GOT3 (cell line): ENCODE results near the gene TMCC2.
A peak's percentile ranks its signal among the peaks of the same experiment; 100 is the strongest.

Experiments
- DNase-seq: peaks from one replicate; lab custom pipeline; 2025; ENCODE audit warnings: mixed read lengths; lab: John Stamatoyannopoulos, UW

TMCC2 gene

DNA sequence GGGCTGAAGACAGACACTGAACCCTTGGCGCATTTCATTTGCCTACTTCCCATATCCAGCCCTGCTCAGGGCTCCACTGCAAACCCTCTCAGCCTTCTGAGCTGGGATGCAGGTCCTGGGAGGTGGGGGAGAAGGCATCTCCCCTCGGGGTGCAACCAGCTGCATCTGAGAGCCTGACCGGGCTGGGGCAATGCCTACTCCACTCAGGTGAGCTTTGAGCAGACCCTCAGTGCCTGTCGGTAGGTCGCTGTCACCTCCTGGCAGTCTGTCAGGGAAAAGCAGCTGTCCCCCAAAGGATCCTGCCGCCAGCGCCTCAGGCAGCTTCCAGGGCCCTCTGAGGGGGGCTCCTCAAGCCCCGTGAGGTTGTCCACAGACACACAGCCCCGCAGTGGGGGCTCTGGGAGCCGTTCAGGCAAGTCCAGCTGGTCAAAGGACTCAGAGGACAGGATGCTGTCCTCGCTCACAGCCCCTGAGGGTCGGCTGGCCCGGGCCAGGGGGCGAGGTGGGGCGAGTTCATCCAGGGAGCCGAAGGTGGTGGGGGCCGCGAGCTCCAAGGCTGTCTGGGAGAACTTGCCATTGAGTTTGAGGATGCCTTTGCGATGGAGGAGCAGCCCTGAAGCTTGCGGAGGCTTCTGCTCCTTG, 75.6 kb downstream of the TMCC2 start:
- DNase-seq: no peak

DNA sequence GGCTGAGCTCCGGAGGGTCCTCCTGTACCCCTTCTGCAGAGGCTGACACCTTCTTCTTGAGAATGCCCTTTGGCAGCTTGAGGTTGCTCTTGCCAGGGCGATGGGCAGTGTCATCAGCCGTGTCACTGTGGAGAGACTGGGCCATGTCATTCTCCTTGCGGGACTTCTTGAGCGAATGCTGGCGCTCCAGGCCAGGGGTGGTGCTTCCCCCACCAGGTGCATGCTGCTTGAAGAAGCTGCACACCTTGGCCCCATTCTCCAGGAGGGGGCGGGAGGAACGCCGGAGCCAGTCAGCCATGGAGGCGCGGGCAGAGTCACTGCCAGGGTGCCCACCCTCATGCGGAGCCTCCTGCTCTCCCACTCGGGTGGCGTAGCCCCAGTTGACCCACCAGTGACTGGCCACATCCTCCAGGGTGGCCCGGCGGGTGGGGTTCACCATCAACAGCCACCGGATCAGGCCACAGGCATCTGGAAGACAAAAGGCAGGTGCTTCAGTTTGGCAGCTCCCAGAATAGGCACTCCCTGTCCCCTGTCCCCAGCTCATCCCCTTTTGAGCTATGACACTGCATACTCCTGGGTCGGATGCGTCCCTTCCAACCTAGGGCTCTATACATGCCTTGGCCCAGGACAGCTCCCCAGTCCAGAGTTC, 76.4 kb downstream of the TMCC2 start:
- no peak for DNase-seq

DNA sequence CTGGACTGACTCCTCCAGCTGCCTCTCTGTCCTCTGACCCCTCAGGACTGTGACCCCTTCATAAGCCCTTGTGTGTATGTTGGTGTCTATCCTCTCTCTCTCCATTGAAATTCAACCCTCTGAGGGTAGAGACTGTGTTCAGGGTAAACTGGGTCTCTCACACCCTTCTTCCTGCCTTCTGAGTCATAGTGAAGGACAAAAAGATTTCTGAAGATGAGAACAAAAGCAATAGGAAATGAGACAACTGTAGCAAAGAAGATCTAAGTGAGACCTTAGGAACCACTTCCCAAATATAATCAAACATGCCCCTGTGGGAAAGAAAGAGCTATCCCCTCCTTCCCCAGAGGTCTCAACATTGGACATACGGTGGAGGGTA, 76.9 kb downstream of the TMCC2 start:
- no peak for DNase-seq

DNA sequence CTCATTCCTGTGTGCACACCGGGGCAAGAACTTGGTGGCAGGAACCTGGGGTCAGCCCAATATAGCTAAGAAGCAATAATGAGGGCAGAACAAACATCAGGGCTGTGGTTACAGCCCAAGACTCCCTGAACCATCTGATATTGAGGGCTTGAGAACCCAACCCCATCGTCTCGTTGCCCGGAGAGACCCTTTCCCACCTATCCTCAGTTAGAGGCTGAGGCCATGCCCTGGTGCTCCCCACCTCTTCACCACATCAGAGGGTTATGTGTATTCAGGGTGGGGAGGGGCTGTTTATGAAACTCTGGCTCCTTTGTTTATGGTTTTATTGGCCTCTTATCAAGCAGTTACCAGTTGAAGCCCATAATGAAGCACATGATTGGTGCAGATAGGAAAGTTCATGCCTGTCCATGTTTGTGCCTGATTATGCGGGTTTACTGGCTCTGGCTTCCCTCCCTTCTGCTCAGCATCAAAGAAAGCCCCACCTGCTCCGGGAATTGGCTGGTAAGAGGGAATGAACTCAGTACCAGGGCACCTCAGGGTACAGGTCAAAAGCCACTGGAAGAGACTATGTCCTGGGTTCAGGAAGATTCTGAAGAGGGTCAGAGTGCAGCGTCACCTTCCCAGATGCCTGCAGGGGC, 79.3 kb downstream of the TMCC2 start:
- DNase-seq: no peak

DNA sequence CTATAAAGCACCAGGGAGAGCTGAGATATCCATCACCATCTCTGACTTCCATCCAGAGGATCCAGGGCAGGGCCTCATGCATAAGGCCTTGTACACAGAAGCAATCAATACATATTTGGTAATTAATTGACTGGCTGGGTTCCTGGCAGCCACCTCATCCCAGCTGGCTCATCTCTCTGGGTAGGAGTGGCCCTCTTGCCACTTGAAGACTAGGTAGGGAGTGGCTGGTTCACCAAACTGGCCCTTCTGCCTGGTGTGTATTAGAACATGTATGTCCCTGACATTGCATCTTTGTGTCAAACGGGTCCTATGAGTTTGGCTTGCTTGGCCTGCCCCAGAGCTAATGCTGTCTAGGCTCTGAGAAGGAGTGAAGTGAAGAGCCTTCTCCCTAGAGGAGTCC, 82.0 kb downstream of the TMCC2 start:
- DNase-seq: no peak

DNA sequence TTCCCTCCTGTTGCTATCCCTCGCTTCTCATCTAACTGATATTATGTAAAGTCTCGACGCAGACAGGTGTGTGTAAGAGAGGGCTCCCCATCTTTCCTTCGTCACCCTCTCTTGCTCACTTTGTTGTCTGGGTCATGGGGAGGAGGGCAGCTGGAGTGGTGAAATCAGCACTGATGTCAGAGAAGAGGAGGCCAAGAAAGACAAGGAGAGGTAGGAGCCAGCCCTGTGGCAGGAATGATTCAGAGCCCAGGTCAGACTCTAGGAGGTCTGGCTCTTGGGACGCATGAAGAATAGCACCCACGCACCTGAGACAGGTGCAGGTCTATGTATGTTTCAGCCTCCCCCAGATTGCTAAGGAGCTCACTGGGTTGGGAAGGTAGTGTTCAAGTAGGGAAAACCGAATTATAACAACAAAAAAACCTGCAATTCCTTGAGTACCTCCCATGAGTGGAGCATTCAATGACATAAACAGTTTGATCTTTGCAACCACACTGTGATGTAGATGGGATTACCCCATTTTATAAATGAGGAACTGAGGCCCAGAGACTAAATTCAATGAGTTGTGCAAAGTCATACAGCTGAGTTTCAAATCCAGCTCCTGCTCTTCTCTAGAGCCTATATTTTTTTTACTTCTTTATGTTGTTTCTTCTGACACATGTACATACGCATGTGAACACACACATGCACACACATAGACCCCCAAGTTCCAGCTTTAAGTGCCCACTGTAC, 83.4 kb downstream of the TMCC2 start:
- no peak for DNase-seq

DNA sequence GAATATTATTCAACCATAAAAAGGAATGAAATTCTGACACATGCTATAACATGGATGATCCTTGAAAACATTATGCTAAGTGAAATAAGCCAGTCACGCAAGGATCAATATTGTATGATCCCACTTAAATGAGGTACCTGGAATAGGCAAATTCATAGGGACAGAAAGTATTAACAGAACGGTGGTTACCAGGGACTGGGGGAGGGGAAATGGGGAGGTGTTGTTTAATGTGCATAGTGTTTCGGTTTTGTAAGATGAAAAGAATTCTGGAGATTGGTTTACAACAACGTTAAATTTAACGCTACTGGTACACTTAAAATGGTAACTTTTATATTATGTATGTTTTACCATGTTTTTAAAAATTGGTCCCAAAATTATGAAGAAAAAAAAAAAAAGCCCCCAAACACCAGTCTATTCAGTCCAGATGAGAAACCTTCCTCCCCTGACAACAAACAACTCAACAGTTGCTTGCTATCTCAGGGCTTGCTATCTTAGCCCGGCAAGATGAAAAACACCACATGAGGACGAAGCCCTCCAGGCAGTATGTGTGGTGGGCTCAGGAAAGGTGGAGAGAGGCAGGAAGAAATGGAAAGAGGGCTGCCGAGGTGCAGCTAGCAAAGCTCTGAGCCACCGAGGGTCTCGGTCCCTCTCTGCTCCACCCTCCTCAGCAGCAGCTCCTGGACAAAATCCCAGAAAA, 85.3 kb downstream of the TMCC2 start:
- DNase-seq: no peak

DNA sequence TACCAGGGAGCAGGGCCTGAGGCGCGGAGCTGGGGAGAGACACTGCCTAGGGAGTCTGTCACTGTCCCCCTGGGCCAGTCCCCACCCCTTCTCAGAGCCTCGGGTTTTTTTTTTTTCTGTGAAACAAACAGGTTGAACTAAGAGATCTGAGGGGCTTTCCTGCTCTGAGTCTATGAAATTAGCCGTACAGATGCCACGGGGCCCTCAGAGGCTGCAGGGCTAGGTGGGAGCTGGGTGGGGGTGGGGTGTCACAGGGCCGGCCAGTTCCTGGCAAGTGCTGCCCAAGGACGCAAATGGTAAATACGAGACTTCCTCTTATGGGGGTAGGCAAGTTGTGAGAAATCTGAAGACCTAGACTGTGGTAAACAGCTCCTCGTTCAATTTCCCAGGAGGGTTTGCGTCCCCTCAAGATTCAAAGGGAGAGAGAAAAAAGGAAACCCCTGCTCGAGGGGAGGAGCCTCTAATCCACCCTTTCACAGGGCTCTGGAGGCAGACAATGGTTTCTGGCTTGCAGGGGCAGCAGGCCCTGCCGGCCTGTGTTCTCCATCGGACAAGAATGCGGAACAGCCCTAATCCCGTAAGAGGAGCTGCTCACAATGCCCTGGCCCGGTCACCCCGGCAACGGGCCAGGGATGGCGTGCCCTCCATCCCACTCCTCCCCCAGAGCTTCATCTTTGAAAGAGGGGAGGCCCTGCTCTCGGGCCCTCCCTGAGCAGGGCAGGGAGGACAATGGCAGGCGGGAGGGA, 86.0 kb downstream of the TMCC2 start:
- DNase-seq: no peak

DNA sequence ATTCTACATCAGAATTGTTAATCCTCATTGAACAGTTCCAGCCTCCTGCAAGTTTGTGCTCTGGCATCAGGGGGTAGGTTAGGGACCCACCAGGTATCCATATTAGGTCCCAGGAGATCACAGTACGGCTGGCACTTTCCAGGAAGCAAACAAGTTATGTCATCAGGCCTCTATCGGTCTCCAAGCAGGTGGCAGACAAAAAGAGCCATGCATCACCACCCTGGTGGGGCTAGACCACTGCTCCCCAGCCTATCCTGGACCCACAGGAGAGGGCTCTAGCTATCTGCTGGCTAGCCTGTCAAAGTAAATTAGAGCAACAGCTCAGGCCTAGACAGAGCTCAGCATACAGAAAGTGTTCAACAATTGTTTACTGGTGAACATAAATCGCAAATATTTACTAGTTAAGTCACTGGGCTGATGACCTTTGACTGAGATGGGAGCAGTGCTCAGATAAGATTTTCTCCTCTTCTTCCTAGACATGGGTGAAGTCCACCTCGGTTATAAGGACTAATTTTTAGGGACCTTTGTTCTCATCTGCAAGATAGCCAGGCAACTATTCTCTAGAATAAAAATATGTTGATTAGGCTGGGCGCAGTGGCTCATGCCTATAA, 87.4 kb downstream of the TMCC2 start:
- no peak for DNase-seq

DNA sequence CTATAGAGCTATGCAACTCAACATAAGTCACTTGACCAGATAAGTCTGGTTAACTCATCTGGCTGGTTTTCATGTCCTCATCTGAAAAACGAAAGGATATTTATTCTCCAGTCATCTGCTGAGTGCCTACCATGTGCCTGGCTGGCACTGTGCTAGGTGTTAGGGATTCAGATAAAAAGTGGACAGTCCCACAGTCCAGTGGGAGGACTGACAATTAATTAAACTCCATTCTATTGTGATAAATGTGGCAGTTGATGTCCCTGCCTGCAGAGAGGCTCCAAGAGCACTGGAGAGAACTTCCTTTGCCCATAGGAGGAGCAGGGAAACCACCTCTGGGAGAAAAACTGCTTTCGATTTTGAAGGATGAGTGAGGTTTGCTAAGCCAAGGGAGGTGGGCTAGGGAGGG, 88.4 kb downstream of the TMCC2 start:
- no peak for DNase-seq

DNA sequence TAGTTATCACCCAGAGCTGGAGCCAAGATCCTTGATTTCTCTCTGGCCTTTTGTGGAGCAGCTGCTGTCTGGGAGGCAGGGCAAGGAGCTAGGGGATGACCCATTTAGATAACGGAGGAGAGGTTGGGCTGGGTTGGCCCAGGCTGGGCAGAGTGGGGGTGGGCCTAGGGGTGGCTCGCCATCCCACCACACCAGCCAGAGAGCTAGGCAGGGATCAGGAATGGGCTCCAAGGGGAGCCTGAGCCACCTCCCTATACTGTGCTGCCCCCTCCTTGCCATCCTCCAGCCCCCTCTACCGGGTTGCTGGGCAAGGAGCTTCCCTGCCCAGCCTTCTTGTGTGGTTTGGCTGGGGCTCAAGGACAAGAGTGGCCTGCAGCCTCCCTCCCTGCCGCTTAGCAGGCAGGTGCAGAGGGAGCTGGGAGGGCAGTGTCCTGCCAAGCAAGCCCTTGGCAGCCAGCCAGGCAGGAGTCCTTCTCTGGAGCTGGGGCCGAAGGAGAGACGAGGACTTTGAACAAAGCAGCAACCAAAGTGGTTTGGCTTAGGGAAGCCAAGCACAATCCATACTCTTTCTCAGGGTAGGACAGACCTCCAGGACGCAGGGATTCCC, 89.7 kb downstream of the TMCC2 start:
- no peak for DNase-seq

DNA sequence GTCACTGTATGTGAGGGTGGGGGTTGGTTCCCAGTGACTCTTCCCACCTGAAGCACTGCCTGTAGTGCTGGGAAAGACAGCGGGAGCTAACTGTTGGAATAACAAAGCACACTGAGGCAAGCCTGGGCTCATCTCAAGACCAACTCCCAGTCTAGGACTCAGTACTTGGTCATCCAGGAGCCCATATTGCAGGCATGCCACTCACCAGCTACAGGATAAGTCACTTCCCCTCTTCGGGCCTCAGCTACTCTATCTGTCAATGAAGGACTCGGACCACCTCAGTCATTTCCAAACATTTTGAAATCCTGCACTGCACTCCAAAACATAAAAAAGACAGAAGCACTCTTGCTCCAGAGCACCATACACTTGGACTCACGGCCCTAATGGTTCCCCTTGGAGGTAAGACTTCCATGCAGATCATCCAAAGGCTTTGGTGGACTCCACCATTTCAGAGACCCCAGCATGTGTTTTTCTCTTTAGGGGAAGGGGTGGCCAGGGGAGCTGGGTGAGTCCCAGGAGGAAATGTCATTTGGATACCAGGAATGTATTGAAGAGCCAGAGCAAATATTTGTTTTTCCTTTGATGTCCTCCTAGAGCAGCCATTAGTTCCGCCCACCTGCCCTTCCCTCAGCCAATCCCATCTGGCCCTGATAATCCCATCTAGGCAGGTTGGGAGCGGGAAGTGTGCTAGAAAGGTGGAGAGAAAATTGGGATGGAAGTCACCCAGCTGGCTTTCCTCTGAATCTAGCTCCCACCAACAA, 90.7 kb downstream of the TMCC2 start:
- DNase-seq: no peak

DNA sequence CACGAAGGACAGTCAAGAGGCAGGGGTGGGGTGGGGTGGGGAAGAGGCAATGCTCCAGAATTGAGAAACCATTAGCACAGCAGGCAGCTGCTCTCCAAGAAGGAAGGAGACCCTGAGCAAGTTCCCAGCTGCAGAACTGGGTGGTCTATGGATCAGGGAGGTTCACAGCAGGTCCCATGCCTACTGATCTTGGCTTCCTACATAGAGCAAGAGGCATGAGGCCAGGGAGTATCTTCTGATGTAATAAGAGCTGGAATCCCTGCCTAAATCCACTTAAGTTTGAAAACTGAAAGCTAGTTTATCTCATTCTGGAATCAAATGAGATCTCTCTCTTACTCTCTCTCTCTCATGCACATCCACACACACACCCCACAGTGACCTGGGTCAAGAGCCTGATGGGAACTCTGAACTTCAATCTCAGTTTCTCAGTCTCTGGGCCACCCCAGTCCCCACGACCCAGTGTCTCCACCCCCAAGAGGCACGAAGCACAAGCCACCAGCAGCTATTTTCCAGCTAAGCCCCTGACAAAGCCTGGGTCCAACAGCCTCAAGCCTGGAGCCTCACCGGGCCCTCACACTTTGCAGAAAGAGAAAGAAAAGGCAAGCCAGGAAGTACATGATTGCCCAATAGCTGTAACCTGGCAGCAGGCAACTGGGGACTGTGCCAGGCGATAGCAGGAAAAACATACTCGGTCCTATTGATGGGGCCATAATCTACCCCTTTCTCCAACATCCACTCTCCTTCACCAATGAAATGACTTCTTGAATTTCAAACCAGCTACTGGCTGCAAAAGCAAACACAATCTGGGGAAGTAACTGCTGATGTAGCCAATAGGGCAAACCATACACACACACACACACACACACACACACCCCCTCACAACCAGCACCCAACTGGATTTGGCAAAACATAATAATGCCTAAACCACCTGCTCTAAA, 91.6 kb downstream of the TMCC2 start:
- no peak for DNase-seq

DNA sequence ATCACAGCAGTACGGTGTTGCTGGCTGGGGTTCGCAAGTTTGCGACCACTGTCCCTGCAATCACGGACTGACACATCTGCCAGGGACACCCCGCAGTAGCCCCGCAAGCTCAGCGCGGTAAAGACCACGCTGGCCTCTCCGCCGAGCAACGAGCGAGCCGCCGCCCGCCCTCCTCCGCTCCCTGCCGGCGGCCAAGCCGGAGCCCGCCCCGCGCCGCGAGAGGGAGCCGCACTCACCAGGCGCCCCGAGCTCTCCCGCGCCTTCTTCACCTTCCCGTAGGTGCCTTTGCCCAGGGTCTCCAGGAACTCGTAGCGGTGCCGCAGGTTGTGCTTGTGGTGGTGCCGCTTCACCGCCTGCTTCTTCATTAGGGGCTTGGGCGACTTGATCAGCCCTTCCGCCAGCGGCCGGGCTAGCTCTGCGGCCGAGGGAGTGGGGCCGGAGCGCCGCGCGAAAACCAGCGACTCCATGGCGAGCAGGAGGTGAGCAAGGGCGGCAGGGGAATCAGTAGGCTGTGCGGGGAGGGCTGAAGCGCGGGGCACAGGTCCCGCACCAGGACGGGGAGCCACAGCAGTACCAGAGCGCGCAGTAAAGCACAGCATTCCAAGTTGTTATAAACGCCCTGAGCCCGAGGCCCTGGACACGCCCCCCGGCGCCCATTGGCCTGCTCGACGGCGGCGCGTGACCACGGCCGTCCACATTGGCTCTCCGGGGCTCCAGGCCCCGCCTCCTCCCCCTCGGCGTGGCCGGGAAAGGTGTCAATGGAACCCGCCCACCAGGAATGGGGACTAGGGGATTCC, 93.6 kb downstream of the TMCC2 start, which contains the start of gene NUAK2:
NUAK2 (minus strand) TSS at position 584 of the 797 bp plus-strand sequence; CDS start at position 467, 117 bp downstream.
- DNase-seq: peak; percentile 62

DNA sequence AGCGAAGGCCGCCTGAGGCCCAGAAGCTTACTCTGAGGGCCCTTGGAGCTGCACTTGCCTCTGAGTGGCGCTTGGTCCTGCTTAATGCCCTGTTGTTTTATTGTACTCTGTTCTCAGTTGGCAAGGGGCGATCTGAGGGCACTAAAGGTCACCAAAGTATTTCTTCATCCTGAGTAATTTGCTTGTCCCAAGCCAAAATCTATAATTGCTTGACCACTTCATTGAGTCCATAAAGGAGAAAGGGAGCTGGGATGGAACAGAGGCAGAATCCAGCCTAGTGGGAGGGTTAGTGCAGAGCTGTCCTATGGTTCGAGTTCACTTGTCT, 94.2 kb downstream of the TMCC2 start:
- no peak for DNase-seq
